ENCODE data around the gene TMPRSS12.

DNA sequence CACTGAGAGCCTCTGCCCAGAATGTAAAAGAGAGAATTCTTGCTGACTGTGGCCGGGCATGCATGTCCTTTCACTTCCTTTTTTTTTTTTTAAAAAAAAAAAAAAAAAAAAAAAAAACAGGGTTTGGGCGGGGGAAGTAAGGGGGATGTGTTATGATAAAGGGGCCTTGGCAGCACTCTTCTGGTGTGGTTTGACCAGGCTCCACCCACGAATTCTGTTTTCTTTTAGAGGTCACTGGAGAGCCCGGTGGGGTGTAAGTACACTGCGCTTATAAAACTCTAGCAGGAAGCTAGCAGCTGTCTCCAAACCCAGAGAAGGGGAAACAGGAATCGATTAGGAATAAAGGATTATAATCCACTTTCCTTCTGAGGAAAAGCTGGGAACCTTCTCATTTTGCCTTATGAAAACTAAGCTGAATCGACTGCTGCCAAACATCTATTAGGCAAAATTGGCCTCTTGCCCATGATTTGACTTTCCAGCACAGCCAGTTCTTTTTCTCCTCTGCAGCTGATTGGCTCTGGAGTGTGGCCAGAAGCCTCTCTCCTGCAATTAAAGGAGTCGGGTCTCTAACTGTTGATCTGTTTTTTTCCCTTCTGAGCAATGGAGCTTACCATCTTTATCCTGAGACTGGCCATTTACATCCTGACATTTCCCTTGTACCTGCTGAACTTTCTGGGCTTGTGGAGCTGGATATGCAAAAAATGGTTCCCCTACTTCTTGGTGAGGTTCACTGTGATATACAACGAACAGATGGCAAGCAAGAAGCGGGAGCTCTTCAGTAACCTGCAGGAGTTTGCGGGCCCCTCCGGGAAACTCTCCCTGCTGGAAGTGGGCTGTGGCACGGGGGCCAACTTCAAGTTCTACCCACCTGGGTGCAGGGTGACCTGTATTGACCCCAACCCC, 82.0 kb downstream of the TMPRSS12 start:
- TF ChIP-seq, protein P1, sequence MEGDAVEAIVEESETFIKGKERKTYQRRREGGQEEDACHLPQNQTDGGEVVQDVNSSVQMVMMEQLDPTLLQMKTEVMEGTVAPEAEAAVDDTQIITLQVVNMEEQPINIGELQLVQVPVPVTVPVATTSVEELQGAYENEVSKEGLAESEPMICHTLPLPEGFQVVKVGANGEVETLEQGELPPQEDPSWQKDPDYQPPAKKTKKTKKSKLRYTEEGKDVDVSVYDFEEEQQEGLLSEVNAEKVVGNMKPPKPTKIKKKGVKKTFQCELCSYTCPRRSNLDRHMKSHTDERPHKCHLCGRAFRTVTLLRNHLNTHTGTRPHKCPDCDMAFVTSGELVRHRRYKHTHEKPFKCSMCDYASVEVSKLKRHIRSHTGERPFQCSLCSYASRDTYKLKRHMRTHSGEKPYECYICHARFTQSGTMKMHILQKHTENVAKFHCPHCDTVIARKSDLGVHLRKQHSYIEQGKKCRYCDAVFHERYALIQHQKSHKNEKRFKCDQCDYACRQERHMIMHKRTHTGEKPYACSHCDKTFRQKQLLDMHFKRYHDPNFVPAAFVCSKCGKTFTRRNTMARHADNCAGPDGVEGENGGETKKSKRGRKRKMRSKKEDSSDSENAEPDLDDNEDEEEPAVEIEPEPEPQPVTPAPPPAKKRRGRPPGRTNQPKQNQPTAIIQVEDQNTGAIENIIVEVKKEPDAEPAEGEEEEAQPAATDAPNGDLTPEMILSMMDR (IDR thresholded peaks at IDR 0.05): no peak
- TF ChIP-seq ZFX (IDR thresholded peaks at IDR 0.05; ENCODE audit: borderline replicate concordance): no peak
